ENCODE data around the gene JSRP1.

DNA sequence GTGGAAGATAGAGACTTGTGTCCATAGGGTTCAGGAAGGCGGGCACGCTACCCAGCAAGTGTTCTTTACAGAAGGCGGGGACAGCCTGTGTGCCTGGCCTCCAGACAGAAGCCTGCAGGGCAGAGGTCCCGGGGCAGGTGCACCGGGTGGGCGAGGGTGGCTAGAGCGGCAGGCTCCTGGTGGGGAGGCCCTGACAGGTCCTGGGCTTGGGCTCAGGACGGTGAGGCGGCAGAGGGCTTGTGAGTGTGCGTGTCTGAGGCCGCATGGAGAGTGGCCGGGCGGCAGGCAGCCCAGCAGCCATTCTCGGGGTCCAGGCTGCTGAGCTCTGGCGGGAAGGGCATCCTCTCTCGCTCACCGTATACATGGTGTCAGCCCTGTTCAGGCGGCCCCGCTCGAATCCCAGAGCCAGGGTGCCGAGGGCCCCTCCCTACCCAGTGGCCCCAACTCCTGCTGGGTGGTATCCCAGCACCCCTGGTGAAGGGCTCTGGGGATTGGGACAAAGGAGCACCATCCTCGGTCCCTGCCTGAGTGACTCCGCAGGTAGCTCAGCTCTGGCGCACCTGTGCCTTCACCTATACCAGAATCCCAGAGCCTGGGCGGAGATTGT is 10.1 kb downstream of the JSRP1 start:
- no peak for TF ChIP-seq KDM1A (IDR thresholded peaks at IDR 0.05; ENCODE audit: borderline replicate concordance, low read length)
- TF ChIP-seq, protein P1, sequence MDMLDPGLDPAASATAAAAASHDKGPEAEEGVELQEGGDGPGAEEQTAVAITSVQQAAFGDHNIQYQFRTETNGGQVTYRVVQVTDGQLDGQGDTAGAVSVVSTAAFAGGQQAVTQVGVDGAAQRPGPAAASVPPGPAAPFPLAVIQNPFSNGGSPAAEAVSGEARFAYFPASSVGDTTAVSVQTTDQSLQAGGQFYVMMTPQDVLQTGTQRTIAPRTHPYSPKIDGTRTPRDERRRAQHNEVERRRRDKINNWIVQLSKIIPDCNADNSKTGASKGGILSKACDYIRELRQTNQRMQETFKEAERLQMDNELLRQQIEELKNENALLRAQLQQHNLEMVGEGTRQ (IDR thresholded peaks at IDR 0.05; ENCODE audit: low read length) = no peak
- TF ChIP-seq, protein P2, sequence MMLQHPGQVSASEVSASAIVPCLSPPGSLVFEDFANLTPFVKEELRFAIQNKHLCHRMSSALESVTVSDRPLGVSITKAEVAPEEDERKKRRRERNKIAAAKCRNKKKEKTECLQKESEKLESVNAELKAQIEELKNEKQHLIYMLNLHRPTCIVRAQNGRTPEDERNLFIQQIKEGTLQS (IDR thresholded peaks at IDR 0.05; ENCODE audit: insufficient read depth, low read depth, low read length) = no peak
- TF ChIP-seq, protein P3, sequence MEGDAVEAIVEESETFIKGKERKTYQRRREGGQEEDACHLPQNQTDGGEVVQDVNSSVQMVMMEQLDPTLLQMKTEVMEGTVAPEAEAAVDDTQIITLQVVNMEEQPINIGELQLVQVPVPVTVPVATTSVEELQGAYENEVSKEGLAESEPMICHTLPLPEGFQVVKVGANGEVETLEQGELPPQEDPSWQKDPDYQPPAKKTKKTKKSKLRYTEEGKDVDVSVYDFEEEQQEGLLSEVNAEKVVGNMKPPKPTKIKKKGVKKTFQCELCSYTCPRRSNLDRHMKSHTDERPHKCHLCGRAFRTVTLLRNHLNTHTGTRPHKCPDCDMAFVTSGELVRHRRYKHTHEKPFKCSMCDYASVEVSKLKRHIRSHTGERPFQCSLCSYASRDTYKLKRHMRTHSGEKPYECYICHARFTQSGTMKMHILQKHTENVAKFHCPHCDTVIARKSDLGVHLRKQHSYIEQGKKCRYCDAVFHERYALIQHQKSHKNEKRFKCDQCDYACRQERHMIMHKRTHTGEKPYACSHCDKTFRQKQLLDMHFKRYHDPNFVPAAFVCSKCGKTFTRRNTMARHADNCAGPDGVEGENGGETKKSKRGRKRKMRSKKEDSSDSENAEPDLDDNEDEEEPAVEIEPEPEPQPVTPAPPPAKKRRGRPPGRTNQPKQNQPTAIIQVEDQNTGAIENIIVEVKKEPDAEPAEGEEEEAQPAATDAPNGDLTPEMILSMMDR (IDR thresholded peaks at IDR 0.05; ENCODE audit: control extremely low read depth in 1 of 3, insufficient read depth in 1 of 3, low read depth in 1 of 3, low read length in 3 of 3) = no peak
